ENCODE data around the gene CAPN5. TPM values are rescaled to one million over a fixed set of nuclear protein-coding genes. Genes with fewer than 3 reads are reported as not detected.

Gene CAPN5
- total RNA-seq, 1 donor from 2014 or later, result 7.4 TPM

DNA sequence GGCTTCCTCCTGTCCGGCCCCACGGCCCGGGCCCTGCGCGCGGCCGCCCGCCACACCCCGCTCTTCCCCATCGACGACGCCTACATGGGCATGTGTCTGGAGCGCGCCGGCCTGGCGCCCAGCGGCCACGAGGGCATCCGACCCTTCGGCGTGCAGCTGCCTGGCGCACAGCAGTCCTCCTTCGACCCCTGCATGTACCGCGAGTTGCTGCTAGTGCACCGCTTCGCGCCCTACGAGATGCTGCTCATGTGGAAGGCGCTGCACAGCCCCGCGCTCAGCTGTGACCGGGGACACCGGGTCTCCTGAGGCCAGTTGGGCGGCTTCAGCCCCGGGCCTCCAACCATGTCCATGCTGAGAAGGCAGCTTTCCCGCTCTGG, 26.4 kb upstream of the CAPN5 start:
- H3K9ac ChIP-seq, result no peak overlapping the region
- H3F3A ChIP-seq (ENCODE audit: low read depth), result no peaks in the 10 kb centered on the region
- no peaks in the 10 kb centered on the region for H3K79me2 ChIP-seq (ENCODE audit: low read depth)
- peaks cover 38% of the 10 kb centered on the region for H3K27me3 Mint-ChIP-seq (ENCODE audit: insufficient read depth, low read depth)
- H3K4me3 Mint-ChIP-seq, result peak overlapping the region; percentile 71
- H3K9me3 ChIP-seq (ENCODE audit: low read depth), result no peaks in the 10 kb centered on the region
- H4K20me1 ChIP-seq (ENCODE audit: low read depth), result no peaks in the 10 kb centered on the region
- DNase-seq (ENCODE audit: low spot score), result no peak
- H3K36me3 ChIP-seq, result no peaks in the 10 kb centered on the region
- no peaks in the 10 kb centered on the region for H3K4me1 ChIP-seq
- H3K27ac Mint-ChIP-seq, result no peak overlapping the region
- peaks cover 16% of the 10 kb centered on the region for H3K9me3 Mint-ChIP-seq
- no peak overlapping the region for H2AFZ ChIP-seq (replicated peaks)
- peaks cover 42% of the 10 kb centered on the region for H3K27me3 ChIP-seq
- TF ChIP-seq EZH2phosphoT487 (IDR thresholded peaks at IDR 0.05) (no peak), EZH2 (IDR thresholded peaks at IDR 0.05) (no peak), CTCF (IDR thresholded peaks at IDR 0.05) (no peak)
- H3K36me3 Mint-ChIP-seq, result peaks cover 2% of the 10 kb centered on the region
- H3K4me3 ChIP-seq, result no peak overlapping the region
- H3K4me2 ChIP-seq, result no peak overlapping the region
- H3K4me1 Mint-ChIP-seq, result peaks cover 10% of the 10 kb centered on the region
- H3K27ac ChIP-seq, result no peak overlapping the region

- H4K20me1 ChIP-seq (ENCODE audit: low read depth), result no peaks in the 10 kb centered on the region
- H3K9me3 ChIP-seq (ENCODE audit: low read depth), result no peaks in the 10 kb centered on the region
- Mint-ChIP-seq H3K4me1 (peaks cover 10% of the 10 kb centered on the region), H3K9me3 (peaks cover 16% of the 10 kb centered on the region), H3K27ac (no peak overlapping the region), H3K27me3 (ENCODE audit: insufficient read depth, low read depth) (peaks cover 37% of the 10 kb centered on the region), H3K36me3 (peaks cover 2% of the 10 kb centered on the region), H3K4me3 (peak overlapping the region; percentile 71)
- H3K9ac ChIP-seq, result no peak overlapping the region
- no peak overlapping the region for H3K27ac ChIP-seq
- H3K4me1 ChIP-seq, result no peaks in the 10 kb centered on the region
- H2AFZ ChIP-seq (replicated peaks), result no peak overlapping the region
- H3K4me3 ChIP-seq, result no peak overlapping the region
- TF ChIP-seq CTCF (IDR thresholded peaks at IDR 0.05) (no peak), EZH2 (IDR thresholded peaks at IDR 0.05) (no peak), EZH2phosphoT487 (IDR thresholded peaks at IDR 0.05) (no peak)
- DNase-seq (ENCODE audit: low spot score), result no peak
- H3K36me3 ChIP-seq, result no peaks in the 10 kb centered on the region
- H3F3A ChIP-seq (ENCODE audit: low read depth), result no peaks in the 10 kb centered on the region
- peaks cover 47% of the 10 kb centered on the region for H3K27me3 ChIP-seq
- no peaks in the 10 kb centered on the region for H3K79me2 ChIP-seq (ENCODE audit: low read depth)
- no peak overlapping the region for H3K4me2 ChIP-seq
Measured at GRCh38 chr11:77040889-77041288, 25.9 kb upstream of the CAPN5 start.

DNA sequence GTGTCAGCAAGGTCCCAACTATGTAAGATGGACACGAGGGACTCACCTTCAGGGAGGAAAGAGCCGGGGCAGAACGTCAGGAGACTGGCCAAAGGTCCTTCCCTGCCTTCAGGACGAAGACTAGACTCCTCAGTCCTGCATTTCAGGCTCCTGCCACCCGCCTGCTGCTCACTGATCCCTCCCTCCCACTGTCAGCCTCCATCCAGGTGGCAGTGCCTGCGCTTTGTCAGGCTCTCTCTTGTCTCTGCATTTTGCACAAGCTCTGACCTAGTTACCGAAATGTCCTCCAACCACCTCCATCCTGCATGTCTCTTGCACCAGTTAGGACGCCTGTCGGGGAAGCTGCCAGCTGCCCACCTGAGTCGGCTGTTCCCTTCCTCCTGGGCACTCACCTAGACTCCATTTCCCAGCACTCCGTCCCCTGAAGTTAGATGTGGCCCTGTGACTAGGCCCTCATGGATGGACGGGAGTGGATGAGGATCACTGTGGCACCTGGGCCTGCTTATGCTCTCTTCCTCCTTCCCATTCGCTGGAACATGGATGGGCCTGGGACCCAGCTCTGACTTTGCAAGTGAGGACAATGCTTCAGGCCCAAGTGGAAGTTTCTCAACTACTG, 24.6 kb upstream of the CAPN5 start:
- Mint-ChIP-seq H3K9me3 (peaks cover 16% of the 10 kb centered on the region), H3K27ac (no peak overlapping the region), H3K4me1 (peaks cover 13% of the 10 kb centered on the region), H3K4me3 (peak overlapping the region; percentile 22), H3K27me3 (ENCODE audit: insufficient read depth, low read depth) (peaks cover 32% of the 10 kb centered on the region), H3K36me3 (peaks cover 2% of the 10 kb centered on the region)
- Histone ChIP-seq H3K36me3 (no peaks in the 10 kb centered on the region), H3K9me3 (ENCODE audit: low read depth) (no peaks in the 10 kb centered on the region), H2AFZ (replicated peaks) (no peak overlapping the region), H3K27ac (no peak overlapping the region), H3F3A (ENCODE audit: low read depth) (peaks cover 10% of the 10 kb centered on the region), H3K27me3 (peaks cover 57% of the 10 kb centered on the region), H3K4me3 (no peak overlapping the region), H3K4me2 (no peak overlapping the region), H3K4me1 (no peaks in the 10 kb centered on the region), H4K20me1 (ENCODE audit: low read depth) (peaks cover 6% of the 10 kb centered on the region), H3K79me2 (ENCODE audit: low read depth) (no peaks in the 10 kb centered on the region), H3K9ac (no peak overlapping the region)
- no peak for DNase-seq (ENCODE audit: low spot score)
- no peak for TF ChIP-seq EZH2 (IDR thresholded peaks at IDR 0.05)
- TF ChIP-seq EZH2phosphoT487 (IDR thresholded peaks at IDR 0.05), result no peak
- TF ChIP-seq CTCF (IDR thresholded peaks at IDR 0.05), result no peak

Measured in neural progenitor cell (in vitro differentiated cells).